HepG2 (cell line): ENCODE measurements around the gene SLC7A8. TPM values are rescaled to one million over a fixed set of nuclear protein-coding genes. Genes with fewer than 3 reads are reported as not detected.

Experiments used
- ATAC-seq: fragments of 200-7000 bp; cut with Tn5 transposase; 3 replicates; pipeline ENCODE4 v1.9.1; 2020; ENCODE audit warnings: mild to moderate bottlenecking, moderate library complexity
- BruUV-seq: library from RNA; stranded (reverse); fragments of 400-500 nt; replicated peaks from 2 replicates; lab custom pipeline; 2021; lab: Mats Ljungman, UMichigan
- CTCF ChIA-PET: fragments of 300-600 bp; formaldehyde crosslinking; extraction: SDS; loops from one replicate; lab custom pipeline; 2021; ENCODE audit warnings: low total read pairs, inconsistent platforms, low intra/inter-chr PET ratio; lab: Yijun Ruan, JAX
- POLR2A ChIA-PET: fragments of 350-600 bp; sonication (Branson Sonifier 250); formaldehyde crosslinking; loops from one replicate; lab custom pipeline; 2020; ENCODE audit warnings: antibody characterized with exemption, inconsistent platforms; lab: Yijun Ruan, JAX
- DNase-seq: peaks from one replicate; pipeline ENCODE4 v3.0.0-alpha.2; 2015; ENCODE audit warnings: low spot score
- FAIRE-seq: peaks from 3 replicates; lab custom pipeline; 2011; peaks lifted over from hg19 to GRCh38; lab: Jason Lieb, UNC
- H2AFZ ChIP-seq: one replicate; pipeline ENCODE4 v1.6.1; 2011; ENCODE audit warnings: low read length, inconsistent platforms
- H3K27ac ChIP-seq: fragments of 300-600 bp; 3 replicates; pipeline ENCODE4 v1.8.0; 2011; ENCODE audit warnings: mixed run types, mild to moderate bottlenecking, mixed read lengths, low read length, inconsistent platforms; ENCODE audit not compliant: insufficient read depth; ENCODE audit errors: extremely low read length
- H3K27me3 ChIP-seq, 2 experiments: fragments of 200-600 bp in 1 of 2; 2 replicates in 1 of 2; 3 replicates in 1 of 2; pipeline versions ENCODE4 v1.6.0 to v1.8.0; 2011; ENCODE audit warnings: low read length in 2 of 2, mild to moderate bottlenecking in 2 of 2, moderate library complexity in 2 of 2, inconsistent platforms in 1 of 2; ENCODE audit not compliant: insufficient read depth in 2 of 2, control insufficient read depth in 1 of 2
- H3K36me3 ChIP-seq, 2 experiments: fragments of 200-600 bp in 1 of 2; replicated peaks in 1 of 2; 2 replicates in 1 of 2; 3 replicates in 1 of 2; pipeline versions ENCODE4 v1.5.1 to v1.8.0; 2011; ENCODE audit warnings: low read length in 2 of 2, inconsistent platforms in 1 of 2; ENCODE audit not compliant: insufficient read depth in 2 of 2, control insufficient read depth in 1 of 2
- H3K4me1 ChIP-seq: 2 replicates; pipeline ENCODE4 v1.5.1; 2012; ENCODE audit warnings: low read length, inconsistent platforms; ENCODE audit not compliant: insufficient read depth
- H3K4me2 ChIP-seq: 2 replicates; pipeline ENCODE4 v1.6.0; 2011; ENCODE audit warnings: low read depth, low read length, inconsistent platforms
- H3K4me3 ChIP-seq, 3 experiments: fragments of 200-600 bp in 1 of 3; sonication (generic), shearing (Covaris generic) in 1 of 3; replicated peaks in 1 of 3; 2 replicates each; pipeline ENCODE4 v1.5.1; 2011 to 2016; ENCODE audit warnings: low read length in 3 of 3, inconsistent platforms in 2 of 3, low read depth in 2 of 3, mild to moderate bottlenecking in 2 of 3, control low read depth in 1 of 3, mixed read lengths in 1 of 3; ENCODE audit not compliant: insufficient read depth in 1 of 3
- H3K79me2 ChIP-seq: one replicate; pipeline ENCODE4 v1.6.1; 2011; ENCODE audit warnings: low read length, inconsistent platforms; ENCODE audit not compliant: insufficient read depth
- H3K9ac ChIP-seq: 2 replicates; pipeline ENCODE4 v1.6.0; 2011; ENCODE audit warnings: mild to moderate bottlenecking, low read depth, low read length, inconsistent platforms; ENCODE audit not compliant: insufficient read depth
- H3K9me3 ChIP-seq: 2 replicates; pipeline ENCODE4 v1.5.1; 2012; ENCODE audit warnings: mild to moderate bottlenecking, low read length
- H4K20me1 ChIP-seq: 2 replicates; pipeline ENCODE4 v1.6.0; 2011; ENCODE audit warnings: inconsistent platforms, mild to moderate bottlenecking, low read length, moderate library complexity; ENCODE audit not compliant: insufficient read depth
- ESRRA ChIP-seq: sonication (generic); formaldehyde crosslinking; IDR thresholded peaks from 2 replicates; pipeline ENCODE4 v1.5.1; 2020; ENCODE audit warnings: mild to moderate bottlenecking, low read depth, missing genetic modification reagents
- HMGXB3 ChIP-seq: sonication (generic); formaldehyde crosslinking; IDR thresholded peaks from 2 replicates; pipeline ENCODE4 v1.4.0; 2020; ENCODE audit warnings: missing genetic modification reagents, borderline replicate concordance
- NPAS2 ChIP-seq: sonication (generic); formaldehyde crosslinking; IDR thresholded peaks from 2 replicates; pipeline ENCODE4 v1.8.0; 2022; ENCODE audit warnings: mild to moderate bottlenecking, missing genetic modification reagents, borderline replicate concordance
- PATZ1 ChIP-seq: sonication (generic); formaldehyde crosslinking; IDR thresholded peaks from 2 replicates; pipeline ENCODE4 v1.4.0; 2020; ENCODE audit warnings: missing genetic modification reagents
- PRDM15 ChIP-seq: sonication (generic); formaldehyde crosslinking; IDR thresholded peaks from 2 replicates; pipeline ENCODE4 v1.4.0; 2020; ENCODE audit warnings: missing genetic modification reagents
- ZBTB8A ChIP-seq: sonication (generic); formaldehyde crosslinking; IDR thresholded peaks from 2 replicates; pipeline ENCODE4 v1.4.0; 2020; ENCODE audit warnings: mild to moderate bottlenecking, low read depth, missing genetic modification reagents, borderline replicate concordance
- ZFYVE20 ChIP-seq: sonication (generic); formaldehyde crosslinking; IDR thresholded peaks from 2 replicates; pipeline ENCODE4 v1.8.0; 2023; ENCODE audit warnings: low read depth, mild to moderate bottlenecking, moderate library complexity, missing genetic modification reagents, borderline replicate concordance
- ZNF333 ChIP-seq: sonication (generic); formaldehyde crosslinking; IDR thresholded peaks from 2 replicates; pipeline ENCODE4 v1.4.0; 2020; ENCODE audit warnings: mild to moderate bottlenecking, missing genetic modification reagents, borderline replicate concordance
- ZNF335 ChIP-seq: sonication (generic); formaldehyde crosslinking; IDR thresholded peaks from 2 replicates; pipeline ENCODE4 v1.4.0; 2020; ENCODE audit warnings: missing genetic modification reagents
- WGBS: methylation state at CpG from one replicate; pipeline ENCODE4 v1.1.6; 2017; ENCODE audit warnings: low lambda C conversion rate; 5-methylcytosine and 5-hydroxymethylcytosine counted together
- in situ Hi-C: cut with HindIII; loops from 2 replicates; pipeline ENCODE4 v1.10.0; 2017; ENCODE audit warnings: low pct_unique_long_range_greater_than_20kb; ENCODE audit not compliant: extremely low pct_ligation_motif_present
- intact Hi-C: fragments of 100-400 bp; cut with micrococcal nuclease; formaldehyde crosslinking; loops from one replicate; pipeline ENCODE4 v1.10.0; 2022; ENCODE audit not compliant: unreplicated experiment
- polyA plus RNA-seq, 8 experiments: library from polyadenylated mRNA; depleted of rRNA in 3 of 8; stranded (reverse) in 7 of 8; unstranded in 1 of 8; fragments of >200 nt; fragmentation: Illumina TruSeq in 4 of 8; extraction: Trizol in 4 of 8; gene quantifications; 2 replicates each; pipeline versions ENCODE4 v1.2.1 to v1.2.3, GENCODE V29; 2011 to 2016; ENCODE audit warnings: low read depth in 4 of 8, missing spikeins in 1 of 8, mixed read lengths in 1 of 8; ENCODE audit not compliant: insufficient read depth in 1 of 8
- total RNA-seq, 5 experiments: library from RNA; depleted of rRNA; stranded (reverse); fragments of >200 nt; fragmentation: Illumina TruSeq; extraction: Trizol; gene quantifications; 2 replicates each; pipeline ENCODE4 v1.2.3, GENCODE V29; 2016; ENCODE audit warnings: low read depth in 1 of 5
- TF ChIP-seq, protein P1 (sequence below): IDR thresholded peaks from 2 replicates; pipeline ENCODE4 v1.6.1; 2016

Gene SLC7A8
- total and polyA plus RNA-seq, 2 of the 13 experiments (the other 11 are each of a cell fraction or from before 2014, with no cell fraction given) = 0.25 TPM; not detected in 1

DNA sequence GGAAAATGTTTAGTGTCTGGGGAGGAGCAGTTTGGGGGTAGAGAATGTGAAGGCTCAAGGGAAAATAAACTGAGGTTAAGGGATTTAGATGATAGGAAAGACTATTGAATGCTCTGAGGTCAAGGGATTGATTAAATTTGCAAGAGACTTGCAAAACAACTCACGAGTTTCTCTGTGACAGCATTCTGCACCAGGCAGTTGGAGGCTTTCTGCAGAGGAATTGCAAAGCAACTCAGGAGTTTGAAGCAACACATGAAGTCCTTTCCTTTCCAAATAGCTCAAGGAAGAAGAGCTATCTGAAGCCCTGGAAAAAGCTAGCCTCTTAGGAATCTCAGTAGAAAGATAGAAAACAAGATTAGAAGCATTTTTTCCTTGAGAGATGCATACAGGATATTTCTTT, 23.9 kb downstream of the SLC7A8 start (continued):
- TF ChIP-seq HMGXB3 (CRISPR knock-in tag) = no peak
- TF ChIP-seq ZFYVE20 (CRISPR knock-in tag) = no peak

DNA sequence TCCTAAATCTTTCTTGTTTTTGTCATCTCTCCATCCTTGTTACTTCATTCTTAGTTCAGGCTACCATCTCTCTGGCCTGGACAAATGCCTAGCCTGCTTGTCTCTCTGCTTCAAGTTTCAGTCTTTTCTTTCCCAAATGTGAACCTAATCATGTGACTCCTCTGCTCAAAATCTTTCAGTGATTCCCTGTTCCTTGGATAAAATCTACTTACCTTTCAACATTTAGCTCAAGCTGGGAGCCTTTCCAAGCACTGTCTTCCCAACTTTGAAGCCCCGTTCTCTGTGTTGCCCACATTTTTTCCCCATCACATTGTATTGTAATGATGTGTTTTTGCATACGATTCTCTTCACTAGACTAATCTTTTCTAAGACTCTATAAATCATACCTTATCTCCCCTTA, 24.7 kb downstream of the SLC7A8 start:
- ChIA-PET CTCF (no interaction called here), POLR2A (no interaction called here)
- ATAC-seq (no peak), DNase-seq (no peak), FAIRE-seq (peak; percentile 58)
- WGBS = 39% methylated on average over 2 of the region's 2 CpGs
- Histone ChIP-seq H3K27me3 (peaks cover 6 to 44% of the 10 kb centered on the region in 2 experiments), H3K9me3 (no peaks in the 10 kb centered on the region), H3K9ac (no peak overlapping the region), H3K36me3 (no peaks in the 10 kb centered on the region), H3K27ac (no peak overlapping the region), H2AFZ (no peak overlapping the region), H3K79me2 (no peaks in the 10 kb centered on the region), H3K4me2 (no peak overlapping the region), H4K20me1 (no peaks in the 10 kb centered on the region), H3K4me1 (no peaks in the 10 kb centered on the region), H3K4me3 (no peak overlapping the region)
- no TSS peak for BruUV-seq
- intact Hi-C loops = no loop called here
- in situ Hi-C loops = no loop called here
- TF ChIP-seq PRDM15 (CRISPR knock-in tag) (no peak), NPAS2 (CRISPR knock-in tag) (no peak), ZBTB8A (no peak), ZNF333 (CRISPR knock-in tag) (no peak), ESRRA (CRISPR knock-in tag) (no peak), ZNF335 (no peak), PATZ1 (CRISPR knock-in tag) (no peak)
- TF ChIP-seq, protein P1, sequence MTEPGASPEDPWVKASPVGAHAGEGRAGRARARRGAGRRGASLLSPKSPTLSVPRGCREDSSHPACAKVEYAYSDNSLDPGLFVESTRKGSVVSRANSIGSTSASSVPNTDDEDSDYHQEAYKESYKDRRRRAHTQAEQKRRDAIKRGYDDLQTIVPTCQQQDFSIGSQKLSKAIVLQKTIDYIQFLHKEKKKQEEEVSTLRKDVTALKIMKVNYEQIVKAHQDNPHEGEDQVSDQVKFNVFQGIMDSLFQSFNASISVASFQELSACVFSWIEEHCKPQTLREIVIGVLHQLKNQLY (CRISPR knock-in tag) = no peak
